Neural progenitor cell (in vitro differentiated cells): Measurements from ENCODE around the gene IQCH.

ENCODE experiments used
- EZH2 ChIP-seq: fragments of 200-600 bp; sonication (generic); IDR thresholded peaks from 2 replicates; pipeline ENCODE4 v1.6.1; 2017; ENCODE audit warnings: antibody characterized with exemption, mild to moderate bottlenecking, moderate library complexity
- EZH2phosphoT487 ChIP-seq: fragments of 200-600 bp; sonication (generic); IDR thresholded peaks from 2 replicates; pipeline ENCODE4 v1.6.1; 2017; ENCODE audit warnings: antibody characterized with exemption
- TF ChIP-seq, protein P1 (sequence below): fragments of 200-600 bp; sonication (generic); IDR thresholded peaks from 2 replicates; pipeline ENCODE4 v1.5.1; 2017; ENCODE audit warnings: antibody characterized with exemption, mild to moderate bottlenecking

GRCh38 chr15:67381416-67382045 is 126.9 kb downstream of the IQCH start:
- no peak for TF ChIP-seq EZH2
- TF ChIP-seq EZH2phosphoT487, result no peak
- TF ChIP-seq, protein P1, sequence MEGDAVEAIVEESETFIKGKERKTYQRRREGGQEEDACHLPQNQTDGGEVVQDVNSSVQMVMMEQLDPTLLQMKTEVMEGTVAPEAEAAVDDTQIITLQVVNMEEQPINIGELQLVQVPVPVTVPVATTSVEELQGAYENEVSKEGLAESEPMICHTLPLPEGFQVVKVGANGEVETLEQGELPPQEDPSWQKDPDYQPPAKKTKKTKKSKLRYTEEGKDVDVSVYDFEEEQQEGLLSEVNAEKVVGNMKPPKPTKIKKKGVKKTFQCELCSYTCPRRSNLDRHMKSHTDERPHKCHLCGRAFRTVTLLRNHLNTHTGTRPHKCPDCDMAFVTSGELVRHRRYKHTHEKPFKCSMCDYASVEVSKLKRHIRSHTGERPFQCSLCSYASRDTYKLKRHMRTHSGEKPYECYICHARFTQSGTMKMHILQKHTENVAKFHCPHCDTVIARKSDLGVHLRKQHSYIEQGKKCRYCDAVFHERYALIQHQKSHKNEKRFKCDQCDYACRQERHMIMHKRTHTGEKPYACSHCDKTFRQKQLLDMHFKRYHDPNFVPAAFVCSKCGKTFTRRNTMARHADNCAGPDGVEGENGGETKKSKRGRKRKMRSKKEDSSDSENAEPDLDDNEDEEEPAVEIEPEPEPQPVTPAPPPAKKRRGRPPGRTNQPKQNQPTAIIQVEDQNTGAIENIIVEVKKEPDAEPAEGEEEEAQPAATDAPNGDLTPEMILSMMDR, result no peak
